Large intestine (tissue), 3 donors: ENCODE results near the gene IPO11. TPM values are rescaled to one million over a fixed set of nuclear protein-coding genes. Genes with fewer than 3 reads are reported as not detected.
"Not testable (repeated sequence)": the region's sequence is repeated elsewhere in the genome, so short reads cannot be mapped to it uniquely, and the experiment has no call there.

ENCODE experiments used
- DNase-seq, 2 donors: peaks; one replicate each; pipeline versions ENCODE4 v3.0.0 to v3.0.0-alpha.2; 2013
- H3K27ac ChIP-seq: one replicate; pipeline ENCODE4 v1.5.1; 2013; ENCODE audit warnings: low read length
- H3K27me3 ChIP-seq: 2 replicates; pipeline ENCODE4 v1.6.1; 2013; ENCODE audit warnings: low read length; ENCODE audit not compliant: control insufficient read depth, insufficient read depth
- H3K36me3 ChIP-seq: 2 replicates; pipeline ENCODE4 v1.6.1; 2013; ENCODE audit warnings: low read length; ENCODE audit not compliant: control insufficient read depth, insufficient read depth
- H3K4me1 ChIP-seq: one replicate; pipeline ENCODE4 v1.6.1; 2013; ENCODE audit warnings: low read length; ENCODE audit not compliant: control insufficient read depth, insufficient read depth
- H3K4me3 ChIP-seq: one replicate; pipeline ENCODE4 v1.5.1; 2013; ENCODE audit warnings: low read length
- H3K9me3 ChIP-seq: one replicate; pipeline ENCODE4 v1.6.1; 2013; ENCODE audit warnings: mild to moderate bottlenecking, low read depth, low read length, moderate library complexity; ENCODE audit not compliant: control insufficient read depth
- WGBS: methylation state at CpG from one replicate; pipeline ENCODE4 v1.1.5; 2013; ENCODE audit warnings: low lambda C conversion rate; ENCODE audit not compliant: insufficient coverage; 5-methylcytosine and 5-hydroxymethylcytosine counted together
- polyA plus RNA-seq: library from polyadenylated mRNA; unstranded; fragments of 120-200 nt; gene quantifications from one replicate; pipeline ENCODE4 v1.2.1, GENCODE V29; 2013

Gene IPO11
- polyA plus RNA-seq, 1 donor: 20.9 TPM

DNA sequence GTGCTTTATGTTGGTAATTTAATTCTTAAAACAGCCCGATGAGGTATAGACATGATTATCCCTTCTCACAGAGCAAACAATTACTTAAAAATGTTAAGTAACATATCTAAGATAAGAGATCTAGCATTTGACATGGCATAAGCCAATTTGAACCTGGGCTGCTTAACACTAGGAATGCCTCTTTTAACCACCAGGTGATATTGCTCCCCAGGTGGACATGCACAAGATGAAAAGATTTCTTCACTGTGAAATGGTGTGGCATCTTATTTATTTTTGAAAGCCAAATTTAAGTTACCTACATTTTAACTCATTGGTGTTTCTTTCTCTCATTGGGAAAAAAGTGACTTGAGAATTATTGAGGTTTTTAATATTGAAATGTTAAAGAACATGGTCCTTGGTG lies 150.3 kb downstream of the IPO11 start:
- Histone ChIP-seq H3K27ac (no peak overlapping the region), H3K36me3 (peaks cover 19% of the 10 kb centered on the region), H3K4me1 (no peaks in the 10 kb centered on the region), H3K27me3 (no peaks in the 10 kb centered on the region), H3K9me3 (peaks cover 21% of the 10 kb centered on the region), H3K4me3 (no peak overlapping the region)
- no peak for DNase-seq
- no CpG with 5 or more reads among the region's 1 CpG for WGBS

DNA sequence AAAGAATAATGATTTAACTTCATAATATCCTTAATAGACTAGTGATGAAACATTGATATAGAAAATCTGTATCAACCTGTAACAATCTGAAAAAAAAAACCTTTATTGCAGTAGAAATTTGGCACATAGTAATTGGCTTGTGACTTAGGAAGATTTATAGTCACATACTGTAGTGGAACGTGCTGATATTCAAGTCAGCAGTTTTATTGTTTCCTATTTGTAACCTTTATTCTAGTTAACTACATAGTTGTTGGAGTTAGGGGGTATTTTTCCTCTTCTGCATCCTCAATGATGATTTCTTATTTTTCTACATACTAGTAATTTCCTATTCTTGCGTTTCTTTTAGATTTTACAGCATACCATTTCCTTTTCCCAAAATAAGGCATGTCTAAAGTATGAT lies 151.5 kb downstream of the IPO11 start:
- Histone ChIP-seq H3K4me3 (no peak overlapping the region), H3K36me3 (peaks cover 16% of the 10 kb centered on the region), H3K9me3 (peaks cover 27% of the 10 kb centered on the region), H3K4me1 (no peaks in the 10 kb centered on the region), H3K27ac (no peak overlapping the region), H3K27me3 (no peaks in the 10 kb centered on the region)
- 100% methylated on average over 2 of the region's 2 CpGs for WGBS
- no peak for DNase-seq

DNA sequence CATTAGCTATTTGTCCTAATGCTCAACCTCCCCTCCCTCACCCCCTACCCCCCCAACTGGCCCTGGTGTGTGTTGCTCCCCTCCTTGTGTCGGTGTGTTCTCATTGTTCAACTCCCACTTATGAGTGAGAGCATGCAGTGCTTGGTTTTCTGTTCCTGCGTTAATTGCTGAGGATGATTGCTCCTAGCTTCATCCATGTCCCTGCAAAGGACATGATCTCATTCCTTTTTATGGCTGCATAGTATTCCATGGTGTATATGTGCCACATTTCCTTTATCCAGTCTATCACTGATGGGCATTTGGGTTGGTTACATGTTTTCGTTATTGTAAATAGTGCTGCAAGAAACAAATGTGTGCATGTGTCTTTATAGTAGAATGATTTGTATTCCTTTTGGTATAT lies 153.2 kb downstream of the IPO11 start:
- H3K4me1 ChIP-seq, H3K27ac ChIP-seq, H3K27me3 ChIP-seq, H3K4me3 ChIP-seq, DNase-seq: not testable (repeated sequence)
- H3K9me3 ChIP-seq: peaks cover 27% of the 10 kb centered on the region
- peaks cover 12% of the 10 kb centered on the region for H3K36me3 ChIP-seq
- no CpG with 5 or more reads among the region's 3 CpGs for WGBS

DNA sequence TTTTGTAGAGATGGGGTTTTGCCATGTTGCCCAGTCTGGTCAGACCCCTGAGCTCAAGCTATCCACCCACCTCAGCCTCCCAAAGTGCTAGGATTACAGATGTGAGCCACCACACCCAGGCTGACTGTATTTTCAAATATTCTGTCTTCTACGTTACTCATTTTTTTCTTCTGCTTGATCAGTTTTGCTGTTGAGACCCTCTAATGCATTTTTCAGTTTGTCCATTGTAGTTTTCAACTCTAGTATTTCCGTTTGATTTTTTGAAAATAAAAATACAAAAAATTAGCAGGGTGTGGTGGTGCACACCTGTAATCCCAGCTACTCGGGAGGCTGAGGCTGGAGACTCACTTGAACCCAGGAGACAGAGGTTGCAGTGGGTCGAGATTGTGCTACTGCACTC lies 155.6 kb downstream of the IPO11 start:
- DNase-seq: no peak
- WGBS: 96% methylated on average over 2 of the region's 4 CpGs
- Histone ChIP-seq H3K9me3 (peaks cover 27% of the 10 kb centered on the region), H3K27ac (no peak overlapping the region), H3K4me1 (no peaks in the 10 kb centered on the region), H3K36me3 (peaks cover 8% of the 10 kb centered on the region), H3K4me3 (no peak overlapping the region), H3K27me3 (no peaks in the 10 kb centered on the region)

DNA sequence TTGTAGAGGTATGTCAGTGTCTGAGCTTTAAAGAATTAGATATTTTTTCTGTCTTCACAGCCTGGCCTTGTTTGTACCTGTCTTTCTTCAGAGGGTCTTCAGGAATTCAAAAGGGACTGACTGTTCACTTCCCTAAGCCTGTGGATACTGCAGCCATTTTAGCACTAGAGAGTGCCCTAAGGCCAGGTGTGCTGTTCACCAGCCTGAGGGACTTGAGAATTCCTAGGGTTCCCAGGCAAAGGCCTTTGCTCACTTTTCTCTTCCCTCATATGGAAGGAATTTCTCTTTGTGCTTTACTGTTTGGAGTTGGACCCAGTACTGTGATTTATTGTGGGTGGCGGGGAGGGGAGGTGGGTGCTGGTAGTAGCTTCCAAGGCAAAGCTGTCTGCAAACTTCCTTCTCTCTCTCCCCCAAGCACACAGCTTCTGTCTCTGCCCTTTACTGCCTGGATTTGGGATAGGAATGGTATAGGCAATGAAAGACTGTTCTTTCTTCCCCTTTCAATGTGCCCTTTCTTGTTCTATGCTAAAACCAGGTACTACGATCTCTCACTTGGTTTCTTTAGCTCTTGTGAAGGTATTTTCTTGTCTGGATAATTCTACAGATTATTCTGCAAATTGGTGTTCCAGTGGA lies 156.4 kb downstream of the IPO11 start:
- no peak overlapping the region for H3K4me3 ChIP-seq
- H3K4me1 ChIP-seq: no peaks in the 10 kb centered on the region
- peaks cover 27% of the 10 kb centered on the region for H3K9me3 ChIP-seq
- WGBS: no CpG with 5 or more reads among the region's 2 CpGs
- peaks cover 8% of the 10 kb centered on the region for H3K36me3 ChIP-seq
- H3K27ac ChIP-seq: no peak overlapping the region
- no peak for DNase-seq
- no peaks in the 10 kb centered on the region for H3K27me3 ChIP-seq

DNA sequence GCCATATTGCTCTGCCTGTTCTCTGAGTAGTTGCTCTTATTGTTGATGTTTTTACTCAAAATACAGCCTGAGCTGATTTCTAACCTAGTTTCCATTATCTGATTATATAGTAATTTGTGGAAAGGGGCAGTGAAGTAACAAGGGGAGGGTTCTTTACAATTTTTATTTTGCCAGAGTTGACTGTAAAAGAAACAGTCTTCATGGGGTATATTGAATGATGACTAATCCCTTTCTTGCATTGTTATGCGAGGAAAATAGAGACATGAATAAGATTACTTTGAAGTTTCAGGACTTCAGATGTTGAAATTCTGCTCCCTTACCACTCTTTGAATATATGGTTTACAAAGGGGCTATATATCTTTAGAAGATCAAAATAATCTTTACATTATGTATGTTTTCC lies 156.9 kb downstream of the IPO11 start:
- Histone ChIP-seq H3K27me3 (no peaks in the 10 kb centered on the region), H3K27ac (no peak overlapping the region), H3K9me3 (peaks cover 27% of the 10 kb centered on the region), H3K4me1 (no peaks in the 10 kb centered on the region), H3K36me3 (peaks cover 8% of the 10 kb centered on the region), H3K4me3 (no peak overlapping the region)
- WGBS: no CpG with 5 or more reads among the region's 1 CpG
- DNase-seq: no peak

DNA sequence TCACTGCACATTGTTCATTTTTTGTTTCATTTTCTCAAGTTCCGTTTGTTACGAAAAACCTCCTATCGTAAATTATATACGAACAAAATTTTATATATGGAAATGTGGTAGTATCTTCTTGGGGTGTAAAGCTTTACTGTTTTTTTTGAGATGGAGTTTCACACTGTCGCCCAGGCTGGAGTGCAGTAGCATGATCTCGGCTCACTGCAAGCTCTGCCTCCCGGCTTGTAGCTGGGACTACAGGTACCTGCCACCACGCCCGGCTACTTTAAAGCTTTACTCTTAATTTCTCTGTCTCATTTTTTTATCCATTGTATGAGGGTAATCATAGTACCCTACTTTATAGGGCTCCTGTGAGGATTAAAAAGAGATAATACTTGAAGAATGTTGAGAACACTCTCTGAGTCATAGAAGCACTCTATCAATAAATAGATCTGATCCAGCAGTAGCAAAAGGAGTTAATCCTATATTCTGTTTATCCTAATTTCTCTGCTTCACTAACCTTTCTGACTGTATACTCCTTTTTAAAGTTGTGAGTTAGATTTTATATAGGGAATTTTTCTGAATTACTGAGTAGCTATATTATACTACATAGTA lies 160.5 kb downstream of the IPO11 start:
- H3K4me1 ChIP-seq: no peaks in the 10 kb centered on the region
- DNase-seq: no peak
- H3K9me3 ChIP-seq: peaks cover 4% of the 10 kb centered on the region
- H3K36me3 ChIP-seq: peaks cover 2% of the 10 kb centered on the region
- no peak overlapping the region for H3K4me3 ChIP-seq
- H3K27me3 ChIP-seq: no peaks in the 10 kb centered on the region
- H3K27ac ChIP-seq: no peak overlapping the region
- no CpG with 5 or more reads among the region's 9 CpGs for WGBS

DNA sequence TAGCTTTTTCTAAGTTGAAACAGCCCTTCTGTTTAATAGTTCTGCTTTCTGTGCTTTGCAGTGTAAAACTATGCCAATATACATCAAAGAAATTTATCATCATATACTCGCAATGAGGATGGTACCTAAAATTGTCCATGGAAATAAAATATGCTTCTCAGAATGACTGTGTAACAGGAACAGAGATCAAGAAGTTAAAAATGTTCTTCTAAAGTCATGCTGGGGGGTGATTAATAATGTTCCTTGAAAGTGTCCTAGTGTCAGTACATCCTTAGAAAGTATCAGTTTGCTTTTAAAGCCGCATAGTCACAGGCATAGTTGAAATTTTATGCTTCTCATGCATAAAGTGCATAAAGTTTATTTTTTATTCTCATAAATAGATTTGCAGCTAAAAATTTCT lies 162.0 kb downstream of the IPO11 start:
- H3K27ac ChIP-seq: no peak overlapping the region
- no peaks in the 10 kb centered on the region for H3K9me3 ChIP-seq
- DNase-seq: no peak
- peaks cover 2% of the 10 kb centered on the region for H3K36me3 ChIP-seq
- 100% methylated on average over 2 of the region's 2 CpGs for WGBS
- no peak overlapping the region for H3K4me3 ChIP-seq
- no peaks in the 10 kb centered on the region for H3K27me3 ChIP-seq
- H3K4me1 ChIP-seq: no peaks in the 10 kb centered on the region

DNA sequence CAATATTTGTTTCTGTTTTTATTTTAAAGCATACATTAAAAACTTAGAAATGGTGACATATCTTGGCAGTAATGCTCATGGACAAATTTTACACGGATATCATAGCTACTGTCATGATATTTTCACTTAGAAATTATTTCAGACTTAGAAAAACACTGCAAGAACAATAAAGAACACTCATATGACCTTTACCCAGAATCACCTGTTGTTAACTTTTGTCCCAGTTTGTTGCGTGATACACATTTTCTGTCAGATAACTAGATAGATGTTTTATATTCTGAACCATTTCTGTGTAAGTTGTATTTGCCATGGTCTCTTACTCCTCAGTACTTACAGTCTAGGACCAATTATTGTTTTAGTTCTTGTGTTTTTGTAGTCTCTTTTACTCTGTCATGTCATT lies 162.5 kb downstream of the IPO11 start:
- H3K4me3 ChIP-seq: no peak overlapping the region
- H3K36me3 ChIP-seq: peaks cover 2% of the 10 kb centered on the region
- WGBS: no CpG with 5 or more reads among the region's 2 CpGs
- H3K27me3 ChIP-seq: no peaks in the 10 kb centered on the region
- no peak overlapping the region for H3K27ac ChIP-seq
- H3K4me1 ChIP-seq: no peaks in the 10 kb centered on the region
- no peaks in the 10 kb centered on the region for H3K9me3 ChIP-seq
- DNase-seq: peak in 1 of 2 donors; percentile 2

DNA sequence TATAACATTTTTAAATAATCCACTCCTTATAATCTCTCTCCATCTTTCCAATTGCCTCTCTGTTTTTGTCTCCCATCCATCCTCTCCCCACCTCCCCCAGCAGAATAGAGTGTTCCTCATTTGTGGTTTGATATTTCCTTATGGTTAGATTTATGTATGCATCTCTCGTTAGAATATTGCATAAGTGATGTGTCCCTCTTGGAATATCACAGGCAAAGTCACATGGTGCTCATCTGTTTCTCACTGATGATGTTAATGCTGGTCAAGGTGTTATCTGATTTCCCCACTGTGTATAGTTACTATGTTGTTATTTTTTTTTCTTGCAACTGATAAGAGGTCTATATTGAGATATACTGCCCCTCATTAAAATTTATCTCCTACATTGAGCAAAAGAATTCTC lies 162.9 kb downstream of the IPO11 start:
- no peak for DNase-seq
- Histone ChIP-seq H3K27me3 (no peaks in the 10 kb centered on the region), H3K36me3 (peaks cover 2% of the 10 kb centered on the region), H3K9me3 (no peaks in the 10 kb centered on the region), H3K4me3 (no peak overlapping the region), H3K27ac (no peak overlapping the region), H3K4me1 (no peaks in the 10 kb centered on the region)
- no CpG with 5 or more reads among the region's 1 CpG for WGBS

DNA sequence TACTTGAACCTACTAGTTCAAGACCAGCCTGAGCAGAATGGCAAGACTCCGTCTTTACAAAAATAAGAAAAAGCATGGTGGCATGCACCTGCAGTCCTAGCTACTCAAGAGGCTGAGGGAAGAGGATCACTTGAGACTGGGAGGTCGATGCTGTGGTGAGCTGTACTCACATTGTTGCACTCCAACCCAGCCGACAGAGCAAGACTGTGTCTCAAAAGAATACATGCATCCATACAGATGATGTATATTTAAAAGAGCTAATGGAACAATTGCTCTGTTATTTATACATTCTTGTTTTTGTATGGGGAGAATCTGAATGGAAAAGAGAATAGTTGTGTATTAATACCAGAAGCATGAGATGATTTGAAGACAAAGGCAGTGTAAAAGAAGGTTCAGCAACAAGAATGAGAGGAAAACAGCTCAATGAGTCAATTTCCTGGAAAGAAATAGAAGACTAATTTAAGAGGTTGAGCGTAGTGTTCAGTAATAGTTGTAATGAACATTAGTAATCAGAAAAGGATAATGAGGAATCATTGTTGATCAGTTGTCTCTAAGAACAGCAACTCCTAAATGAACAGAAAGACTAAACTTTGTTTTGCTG lies 164.1 kb downstream of the IPO11 start:
- Histone ChIP-seq H3K27ac (no peak overlapping the region), H3K36me3 (peaks cover 2% of the 10 kb centered on the region), H3K4me1 (no peaks in the 10 kb centered on the region), H3K4me3 (no peak overlapping the region), H3K9me3 (no peaks in the 10 kb centered on the region), H3K27me3 (no peaks in the 10 kb centered on the region)
- no peak for DNase-seq
- WGBS: 80% methylated on average over 1 of the region's 4 CpGs
